ENCODE measurements around the gene DND1. TPM values are rescaled to one million over a fixed set of nuclear protein-coding genes. Genes with fewer than 3 reads are reported as not detected.

Gene DND1
- polyA plus RNA-seq, 2 of the 4 experiments (the other 2 are of a cell fraction): 0.63 to 1.0 TPM

DNA sequence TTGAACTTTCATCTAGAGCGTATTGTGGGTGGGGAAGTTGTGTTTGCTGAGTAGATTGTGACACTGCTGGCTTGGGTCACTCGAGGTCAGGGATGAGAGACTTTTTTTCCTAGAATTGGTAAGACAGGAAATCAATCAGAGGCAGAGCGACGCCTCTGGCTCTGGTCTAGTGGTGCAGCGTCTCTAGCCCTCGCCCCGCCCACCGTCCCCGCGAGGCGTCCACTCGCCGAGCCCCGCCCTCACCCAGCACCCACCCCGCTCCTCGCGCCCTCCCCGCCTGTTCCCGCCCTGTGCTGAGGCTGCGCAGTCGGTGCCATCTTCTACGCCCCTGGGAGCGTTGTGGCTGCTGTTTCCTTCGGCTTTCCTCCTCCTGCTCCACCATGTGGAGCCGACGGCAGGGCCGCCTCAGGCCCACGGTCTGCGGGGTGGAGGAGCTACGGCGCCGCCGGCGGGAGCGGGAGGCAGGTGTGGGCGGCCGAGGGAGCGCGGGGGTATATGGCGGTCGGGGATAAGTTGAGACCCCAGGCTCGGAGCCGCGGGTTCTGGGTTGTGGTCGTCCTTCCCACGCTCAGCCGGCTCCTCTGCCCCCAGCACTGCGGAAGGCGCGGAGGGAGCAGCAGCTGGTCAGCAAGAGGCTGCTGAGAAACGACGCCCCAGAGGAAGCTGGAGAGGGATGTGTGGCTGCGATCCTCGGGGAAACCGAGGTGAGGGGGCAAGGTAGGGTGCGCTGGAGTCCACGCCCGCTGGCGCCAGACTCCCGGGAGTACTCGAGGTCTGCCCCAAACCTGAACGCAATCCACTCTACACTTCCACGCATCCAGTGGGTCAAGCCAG lies 34.0 kb downstream of the DND1 start, which contains the start of gene TMCO6 (continued):
- TF ChIP-seq, protein P1, sequence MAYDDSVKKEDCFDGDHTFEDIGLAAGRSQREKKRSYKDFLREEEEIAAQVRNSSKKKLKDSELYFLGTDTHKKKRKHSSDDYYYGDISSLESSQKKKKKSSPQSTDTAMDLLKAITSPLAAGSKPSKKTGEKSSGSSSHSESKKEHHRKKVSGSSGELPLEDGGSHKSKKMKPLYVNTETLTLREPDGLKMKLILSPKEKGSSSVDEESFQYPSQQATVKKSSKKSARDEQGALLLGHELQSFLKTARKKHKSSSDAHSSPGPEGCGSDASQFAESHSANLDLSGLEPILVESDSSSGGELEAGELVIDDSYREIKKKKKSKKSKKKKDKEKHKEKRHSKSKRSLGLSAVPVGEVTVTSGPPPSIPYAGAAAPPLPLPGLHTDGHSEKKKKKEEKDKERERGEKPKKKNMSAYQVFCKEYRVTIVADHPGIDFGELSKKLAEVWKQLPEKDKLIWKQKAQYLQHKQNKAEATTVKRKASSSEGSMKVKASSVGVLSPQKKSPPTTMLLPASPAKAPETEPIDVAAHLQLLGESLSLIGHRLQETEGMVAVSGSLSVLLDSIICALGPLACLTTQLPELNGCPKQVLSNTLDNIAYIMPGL (CRISPR knock-in tag; IDR thresholded peaks at IDR 0.05; ENCODE audit: borderline replicate concordance): no peak
- TF ChIP-seq EHF (CRISPR knock-in tag; IDR thresholded peaks at IDR 0.05) (no peak), TP53 (CRISPR knock-in tag; IDR thresholded peaks at IDR 0.05) (no peak), HEYL (CRISPR knock-in tag; IDR thresholded peaks at IDR 0.05) (no peak), MAX (IDR thresholded peaks at IDR 0.05) (peak; percentile 90), RCOR1 (IDR thresholded peaks at IDR 0.05; ENCODE audit: low read depth, low read length) (no peak), ELK1 (IDR thresholded peaks at IDR 0.05; ENCODE audit: low read depth, low read length) (no peak), ZC3H11A (IDR thresholded peaks at IDR 0.05) (no peak), RNF2 (IDR thresholded peaks at IDR 0.05; ENCODE audit: borderline replicate concordance, low read depth) (no peak), E2F6 (IDR thresholded peaks at IDR 0.05; ENCODE audit: borderline replicate concordance, low read depth) (peak; percentile 91), NFE2L2 (conservative IDR thresholded peaks at IDR 0.05; ENCODE audit: low read length) (no peak), NR3C1 (IDR thresholded peaks at IDR 0.05) (no peak), HDAC2 (IDR thresholded peaks at IDR 0.05) (no peak), ZSCAN20 (CRISPR knock-in tag; IDR thresholded peaks at IDR 0.05) (no peak), FOXS1 (CRISPR knock-in tag; IDR thresholded peaks at IDR 0.05) (no peak), ESRRA (IDR thresholded peaks at IDR 0.05; ENCODE audit: borderline replicate concordance, low read length) (no peak; the same call in 1 of the 2 replicates), ZFP36 (IDR thresholded peaks at IDR 0.05; ENCODE audit: borderline replicate concordance, partially characterized antibody) (no peak), HOXA7 (CRISPR knock-in tag; IDR thresholded peaks at IDR 0.05) (no peak), ZNF302 (CRISPR knock-in tag; IDR thresholded peaks at IDR 0.05) (no peak), HOXB5 (CRISPR knock-in tag; IDR thresholded peaks at IDR 0.05) (peak; percentile 91), FOSL2 (IDR thresholded peaks at IDR 0.05) (no peak), FOSL2 (CRISPR knock-in tag; IDR thresholded peaks at IDR 0.05) (no peak), KDM5A (IDR thresholded peaks at IDR 0.05) (no peak)
- TF ChIP-seq, protein P2, sequence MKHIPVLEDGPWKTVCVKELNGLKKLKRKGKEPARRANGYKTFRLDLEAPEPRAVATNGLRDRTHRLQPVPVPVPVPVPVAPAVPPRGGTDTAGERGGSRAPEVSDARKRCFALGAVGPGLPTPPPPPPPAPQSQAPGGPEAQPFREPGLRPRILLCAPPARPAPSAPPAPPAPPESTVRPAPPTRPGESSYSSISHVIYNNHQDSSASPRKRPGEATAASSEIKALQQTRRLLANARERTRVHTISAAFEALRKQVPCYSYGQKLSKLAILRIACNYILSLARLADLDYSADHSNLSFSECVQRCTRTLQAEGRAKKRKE (CRISPR knock-in tag; IDR thresholded peaks at IDR 0.05; ENCODE audit: low read depth): no peak
- TF ChIP-seq, protein P3, sequence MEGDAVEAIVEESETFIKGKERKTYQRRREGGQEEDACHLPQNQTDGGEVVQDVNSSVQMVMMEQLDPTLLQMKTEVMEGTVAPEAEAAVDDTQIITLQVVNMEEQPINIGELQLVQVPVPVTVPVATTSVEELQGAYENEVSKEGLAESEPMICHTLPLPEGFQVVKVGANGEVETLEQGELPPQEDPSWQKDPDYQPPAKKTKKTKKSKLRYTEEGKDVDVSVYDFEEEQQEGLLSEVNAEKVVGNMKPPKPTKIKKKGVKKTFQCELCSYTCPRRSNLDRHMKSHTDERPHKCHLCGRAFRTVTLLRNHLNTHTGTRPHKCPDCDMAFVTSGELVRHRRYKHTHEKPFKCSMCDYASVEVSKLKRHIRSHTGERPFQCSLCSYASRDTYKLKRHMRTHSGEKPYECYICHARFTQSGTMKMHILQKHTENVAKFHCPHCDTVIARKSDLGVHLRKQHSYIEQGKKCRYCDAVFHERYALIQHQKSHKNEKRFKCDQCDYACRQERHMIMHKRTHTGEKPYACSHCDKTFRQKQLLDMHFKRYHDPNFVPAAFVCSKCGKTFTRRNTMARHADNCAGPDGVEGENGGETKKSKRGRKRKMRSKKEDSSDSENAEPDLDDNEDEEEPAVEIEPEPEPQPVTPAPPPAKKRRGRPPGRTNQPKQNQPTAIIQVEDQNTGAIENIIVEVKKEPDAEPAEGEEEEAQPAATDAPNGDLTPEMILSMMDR (IDR thresholded peaks at IDR 0.05): peak; percentile 59

Measured in A549 (cell line).